BE2C (cell line): ENCODE measurements around the gene RIN3.

Source experiments
- DNase-seq: peaks from one replicate; pipeline ENCODE4 v3.0.0-alpha.2; 2020
- H3K27me3 ChIP-seq: fragments of 250-450 bp; sonication (Bioruptor Pico); 2 replicates; pipeline ENCODE4 v1.5.1; 2020; ENCODE audit warnings: mild to moderate bottlenecking
- H3K36me3 ChIP-seq: fragments of 250-450 bp; sonication (Bioruptor Pico); 2 replicates; pipeline ENCODE4 v1.5.1; 2020; ENCODE audit warnings: mild to moderate bottlenecking
- H3K4me1 ChIP-seq: fragments of 250-450 bp; sonication (Bioruptor Pico); 2 replicates; pipeline ENCODE4 v1.5.1; 2020
- H3K4me3 ChIP-seq: 2 replicates; pipeline ENCODE4 v1.5.1; 2011; ENCODE audit warnings: low read depth, low read length
- H3K9me3 ChIP-seq: fragments of 250-450 bp; sonication (Bioruptor Pico); 2 replicates; pipeline ENCODE4 v1.5.1; 2020
- CTCF ChIP-seq: IDR thresholded peaks from 2 replicates; pipeline ENCODE4 v1.5.1; 2012; ENCODE audit warnings: mild to moderate bottlenecking, low read depth, low read length

RIN3 gene

GRCh38 chr14:92655419-92656201 lies 142.0 kb downstream of the RIN3 start:
- DNase-seq: no peak
- TF ChIP-seq CTCF: no peak
- H3K9me3 ChIP-seq: no peaks in the 10 kb centered on the region
- no peaks in the 10 kb centered on the region for H3K36me3 ChIP-seq
- no peaks in the 10 kb centered on the region for H3K27me3 ChIP-seq
- H3K4me1 ChIP-seq: no peaks in the 10 kb centered on the region
- H3K4me3 ChIP-seq: no peak overlapping the region

- H3K4me3 ChIP-seq: no peak overlapping the region
- no peaks in the 10 kb centered on the region for H3K4me1 ChIP-seq
- no peak for DNase-seq
- TF ChIP-seq CTCF: no peak
- H3K27me3 ChIP-seq: no peaks in the 10 kb centered on the region
- no peaks in the 10 kb centered on the region for H3K9me3 ChIP-seq
- no peaks in the 10 kb centered on the region for H3K36me3 ChIP-seq
Observed at GRCh38 chr14:92656306-92657081, 142.9 kb downstream of the RIN3 start.

DNA sequence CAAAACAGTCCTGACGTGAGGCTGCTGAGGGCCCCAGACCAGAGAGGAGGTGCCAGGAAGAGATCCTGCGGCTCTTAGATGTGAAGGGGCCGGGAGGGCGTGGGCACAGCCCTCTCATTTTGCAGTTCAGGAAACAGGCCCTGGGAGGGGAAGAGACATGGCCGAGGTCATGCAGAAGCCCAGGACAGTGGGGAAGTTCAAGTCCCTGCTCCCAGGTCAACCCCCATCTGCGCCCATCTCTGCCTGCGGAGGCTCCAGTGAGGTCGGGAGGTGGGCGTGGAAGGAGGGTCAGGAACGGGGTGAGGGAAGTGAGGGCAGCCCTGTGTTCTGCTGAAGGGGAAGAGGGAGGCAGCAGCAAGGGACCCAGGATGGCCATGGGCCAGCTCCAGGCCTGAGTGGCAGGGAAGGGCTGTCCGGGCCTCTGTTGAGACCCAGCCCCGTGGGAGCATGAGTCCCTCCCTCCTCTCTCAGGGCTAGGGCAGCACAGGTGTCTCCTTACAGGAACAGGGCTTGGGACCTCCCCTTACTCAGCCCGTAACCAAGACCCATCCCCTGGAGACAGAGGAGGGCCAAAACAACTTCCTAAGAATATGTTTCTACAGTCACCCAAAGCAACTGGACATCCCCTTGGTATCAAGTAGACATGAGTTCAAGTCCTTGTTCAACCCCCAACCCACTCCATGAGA lies 144.0 kb downstream of the RIN3 start:
- TF ChIP-seq CTCF: no peak
- Histone ChIP-seq H3K27me3 (peaks cover 3% of the 10 kb centered on the region; the same call in 1 of the 2 replicates), H3K4me3 (no peak overlapping the region), H3K9me3 (no peaks in the 10 kb centered on the region), H3K36me3 (no peaks in the 10 kb centered on the region), H3K4me1 (no peaks in the 10 kb centered on the region)
- no peak for DNase-seq

DNA sequence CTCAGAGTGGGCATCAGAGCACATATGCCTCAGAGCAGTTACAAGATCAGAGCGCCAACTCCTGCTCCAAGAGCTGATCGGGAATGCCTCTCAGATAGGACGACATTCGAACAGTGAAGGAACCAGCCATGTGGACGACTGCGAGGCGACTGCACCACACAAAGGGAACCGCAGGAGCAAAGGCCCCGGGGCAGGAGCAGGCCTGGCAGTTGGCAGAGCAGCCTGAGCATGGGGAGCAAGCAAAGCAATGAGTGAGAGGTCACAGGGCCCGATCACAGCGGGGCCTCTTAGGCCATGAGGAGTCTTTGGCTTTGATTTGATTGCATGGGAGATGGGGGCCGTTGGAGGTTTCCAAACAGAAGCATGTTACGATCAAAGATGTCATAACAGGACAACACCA lies 144.6 kb downstream of the RIN3 start:
- Histone ChIP-seq H3K36me3 (no peaks in the 10 kb centered on the region), H3K27me3 (peaks cover 3% of the 10 kb centered on the region), H3K4me3 (no peak overlapping the region), H3K4me1 (no peaks in the 10 kb centered on the region), H3K9me3 (no peaks in the 10 kb centered on the region)
- no peak for TF ChIP-seq CTCF
- no peak for DNase-seq

- DNase-seq: no peak
- Histone ChIP-seq H3K4me3 (no peak overlapping the region), H3K36me3 (no peaks in the 10 kb centered on the region), H3K27me3 (peaks cover 9% of the 10 kb centered on the region), H3K9me3 (no peaks in the 10 kb centered on the region), H3K4me1 (no peaks in the 10 kb centered on the region)
- no peak for TF ChIP-seq CTCF
Observed at GRCh38 chr14:92658684-92659083, 145.1 kb downstream of the RIN3 start.
